ENCODE data around the gene NTM. TPM values are rescaled to one million over a fixed set of nuclear protein-coding genes. Genes with fewer than 3 reads are reported as not detected.

NTM gene
- polyA plus RNA-seq, 1 experiment, result 33.6 TPM

DNA sequence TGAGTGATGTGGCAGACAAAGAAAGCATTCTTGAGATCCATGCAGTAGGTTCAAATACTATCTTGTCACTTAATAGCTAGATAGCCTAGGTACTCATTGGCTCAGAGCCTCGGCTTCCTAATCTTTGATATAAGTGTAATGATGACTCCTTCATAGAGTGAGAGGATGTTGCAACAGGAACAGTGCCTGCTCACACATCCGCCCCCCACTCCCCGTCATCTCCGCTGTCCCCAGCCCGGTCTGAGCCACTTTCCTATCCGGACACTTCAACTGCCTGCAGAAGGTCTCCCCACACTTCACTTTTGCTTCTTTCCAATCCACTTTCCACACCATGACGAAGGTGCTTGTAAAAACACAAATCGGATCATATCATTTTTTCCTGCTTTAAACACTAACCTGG lies 128.8 kb downstream of the NTM start:
- Histone ChIP-seq H3K27me3 (ENCODE audit: control insufficient read depth, insufficient read depth, low read length) (no peaks in the 10 kb centered on the region), H3K36me3 (ENCODE audit: control insufficient read depth, insufficient read depth, low read length) (no peaks in the 10 kb centered on the region), H3K4me3 (ENCODE audit: low read depth, low read length) (no peak overlapping the region)
- ChIA-PET CTCF (no interaction called here), POLR2A (no interaction called here)
- TF ChIP-seq, protein P1, sequence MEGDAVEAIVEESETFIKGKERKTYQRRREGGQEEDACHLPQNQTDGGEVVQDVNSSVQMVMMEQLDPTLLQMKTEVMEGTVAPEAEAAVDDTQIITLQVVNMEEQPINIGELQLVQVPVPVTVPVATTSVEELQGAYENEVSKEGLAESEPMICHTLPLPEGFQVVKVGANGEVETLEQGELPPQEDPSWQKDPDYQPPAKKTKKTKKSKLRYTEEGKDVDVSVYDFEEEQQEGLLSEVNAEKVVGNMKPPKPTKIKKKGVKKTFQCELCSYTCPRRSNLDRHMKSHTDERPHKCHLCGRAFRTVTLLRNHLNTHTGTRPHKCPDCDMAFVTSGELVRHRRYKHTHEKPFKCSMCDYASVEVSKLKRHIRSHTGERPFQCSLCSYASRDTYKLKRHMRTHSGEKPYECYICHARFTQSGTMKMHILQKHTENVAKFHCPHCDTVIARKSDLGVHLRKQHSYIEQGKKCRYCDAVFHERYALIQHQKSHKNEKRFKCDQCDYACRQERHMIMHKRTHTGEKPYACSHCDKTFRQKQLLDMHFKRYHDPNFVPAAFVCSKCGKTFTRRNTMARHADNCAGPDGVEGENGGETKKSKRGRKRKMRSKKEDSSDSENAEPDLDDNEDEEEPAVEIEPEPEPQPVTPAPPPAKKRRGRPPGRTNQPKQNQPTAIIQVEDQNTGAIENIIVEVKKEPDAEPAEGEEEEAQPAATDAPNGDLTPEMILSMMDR (IDR thresholded peaks at IDR 0.05; ENCODE audit: insufficient read depth, low read depth, low read length), result no peak
- no peak for DNase-seq (ENCODE audit: low read depth)

DNA sequence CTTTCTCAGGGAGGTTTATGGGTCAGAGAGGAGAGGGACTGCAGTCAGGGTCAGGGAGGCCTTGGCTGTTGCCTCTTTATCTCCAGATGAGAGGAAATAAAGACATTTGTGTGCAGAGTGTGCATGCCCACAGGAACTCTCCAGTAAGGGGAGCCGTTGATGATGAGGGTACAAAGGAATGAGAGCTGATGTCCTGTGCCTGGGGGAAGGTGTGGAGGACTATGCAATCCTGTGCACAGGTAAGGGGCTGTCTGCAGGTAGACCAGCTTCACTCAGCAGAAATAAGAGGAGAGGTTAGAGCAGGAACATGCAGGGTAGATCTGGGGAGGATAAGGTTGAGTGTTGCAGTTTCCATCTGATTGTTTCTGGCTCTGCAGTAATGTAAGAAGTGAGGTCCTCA lies 132.6 kb downstream of the NTM start:
- TF ChIP-seq, protein P1 (IDR thresholded peaks at IDR 0.05; ENCODE audit: insufficient read depth, low read depth, low read length), result no peak
- POLR2A ChIA-PET, result no interaction called here
- CTCF ChIA-PET, result no interaction called here

DNA sequence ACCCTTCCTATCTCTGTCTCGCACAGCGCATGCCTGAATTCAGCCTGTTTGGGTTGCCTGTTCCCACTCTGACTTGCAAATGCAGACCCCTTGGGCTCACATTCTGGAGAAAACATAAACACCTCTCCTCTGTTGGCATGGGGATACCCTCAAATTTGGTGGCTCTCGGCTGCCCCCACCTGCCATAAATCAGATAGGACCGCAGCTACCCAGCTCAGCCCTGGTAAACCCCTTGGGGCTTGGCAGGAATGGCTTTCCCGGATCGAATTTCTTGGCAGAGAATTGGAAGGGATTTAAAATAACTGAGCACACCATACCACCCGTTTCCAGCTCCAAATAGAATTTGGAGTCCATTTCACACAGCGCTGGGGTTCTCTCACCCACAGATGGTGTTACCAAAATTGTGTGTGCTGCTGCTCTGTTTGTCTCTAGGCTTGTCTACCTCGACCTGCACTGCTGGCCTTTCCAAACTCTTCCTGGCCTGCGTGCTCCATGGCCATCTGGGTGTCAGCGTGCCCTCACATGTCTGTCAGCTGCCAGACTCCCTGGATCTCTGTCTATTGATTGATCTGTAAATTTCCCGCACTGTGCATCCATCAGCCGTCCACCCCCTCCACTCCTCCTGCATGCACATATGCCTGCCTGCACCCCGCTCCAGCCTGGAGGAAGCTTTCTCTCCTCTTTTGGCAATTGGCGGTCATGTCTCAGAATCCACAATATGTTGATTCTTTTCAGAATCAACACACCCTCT lies 134.0 kb downstream of the NTM start:
- Histone ChIP-seq H3K4me3 (ENCODE audit: low read depth, low read length) (no peak overlapping the region), H3K36me3 (ENCODE audit: control insufficient read depth, insufficient read depth, low read length) (no peaks in the 10 kb centered on the region), H3K27me3 (ENCODE audit: control insufficient read depth, insufficient read depth, low read length) (no peaks in the 10 kb centered on the region)
- CTCF ChIA-PET, result interaction anchor here (1.0 kb wide), 1 partner anchor 440 kb away, joined by 3 read pairs; no protein-coding TSS in a partner anchor
- TF ChIP-seq, protein P1 (IDR thresholded peaks at IDR 0.05; ENCODE audit: insufficient read depth, low read depth, low read length), result no peak
- POLR2A ChIA-PET, result no interaction called here
- no peak for DNase-seq (ENCODE audit: low read depth)

More for the DNA sequence above, 132.6 kb downstream of the NTM start:
- Histone ChIP-seq H3K36me3 (ENCODE audit: control insufficient read depth, insufficient read depth, low read length) (no peaks in the 10 kb centered on the region), H3K27me3 (ENCODE audit: control insufficient read depth, insufficient read depth, low read length) (no peaks in the 10 kb centered on the region), H3K4me3 (ENCODE audit: low read depth, low read length) (no peak overlapping the region)
- no peak for DNase-seq (ENCODE audit: low read depth)

DNA sequence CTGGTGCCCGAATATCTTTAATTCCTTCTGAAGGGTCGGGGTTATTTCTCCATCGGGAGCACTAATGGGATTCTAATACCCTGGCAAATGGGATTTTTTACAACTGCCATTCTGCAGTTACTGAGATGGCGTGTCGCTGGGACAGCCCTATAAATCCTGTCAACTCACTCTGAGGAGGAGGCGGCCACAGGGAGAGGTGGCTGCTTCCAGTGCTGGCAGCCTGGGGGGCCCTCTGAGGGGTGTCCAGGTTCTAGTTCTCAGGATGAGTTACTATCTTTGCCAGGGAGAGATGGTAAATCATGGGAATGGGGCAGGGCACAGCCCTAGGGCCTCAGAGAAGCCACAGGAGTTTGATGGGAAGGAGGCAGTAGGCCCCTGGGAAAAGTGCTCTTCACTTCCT lies 135.9 kb downstream of the NTM start:
- H3K36me3 ChIP-seq (ENCODE audit: control insufficient read depth, insufficient read depth, low read length), result no peaks in the 10 kb centered on the region
- H3K27me3 ChIP-seq (ENCODE audit: control insufficient read depth, insufficient read depth, low read length), result no peaks in the 10 kb centered on the region
- ChIA-PET POLR2A (no interaction called here), CTCF (no interaction called here)
- H3K4me3 ChIP-seq (ENCODE audit: low read depth, low read length), result no peak overlapping the region
- no peak for DNase-seq (ENCODE audit: low read depth)
- TF ChIP-seq, protein P1 (IDR thresholded peaks at IDR 0.05; ENCODE audit: insufficient read depth, low read depth, low read length), result no peak

DNA sequence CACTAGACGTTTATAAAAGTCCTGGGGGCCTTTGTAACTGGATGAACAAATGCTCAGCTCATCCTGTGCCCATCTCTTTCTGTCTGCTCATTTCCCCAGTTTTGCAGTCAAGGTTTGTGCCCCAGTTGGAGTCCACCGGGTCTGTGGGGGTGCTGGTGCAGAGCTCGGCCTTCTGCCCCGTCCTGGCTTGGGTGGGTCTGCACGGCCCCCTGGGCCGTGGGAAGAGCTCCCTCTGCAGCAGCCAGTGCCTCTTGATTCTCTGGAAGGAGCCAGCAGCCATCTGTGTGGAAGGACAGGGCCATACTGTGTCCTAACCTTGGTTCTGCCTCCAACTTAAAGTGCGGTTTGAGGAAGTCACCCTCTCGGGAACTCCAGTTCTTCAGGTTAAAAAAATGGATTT lies 140.2 kb downstream of the NTM start:
- TF ChIP-seq, protein P1 (IDR thresholded peaks at IDR 0.05; ENCODE audit: insufficient read depth, low read depth, low read length), result no peak

More for the DNA sequence above, 140.2 kb downstream of the NTM start:
- Histone ChIP-seq H3K36me3 (ENCODE audit: control insufficient read depth, insufficient read depth, low read length) (no peaks in the 10 kb centered on the region), H3K4me3 (ENCODE audit: low read depth, low read length) (no peak overlapping the region), H3K27me3 (ENCODE audit: control insufficient read depth, insufficient read depth, low read length) (no peaks in the 10 kb centered on the region)
- CTCF ChIA-PET, result interaction anchor here (0.6 to 3.1 kb wide), 3 partner anchors 16 to 485 kb away, joined by 3 to 16 read pairs (median 4); no protein-coding TSS in a partner anchor
- POLR2A ChIA-PET, result no interaction called here
- no peak for DNase-seq (ENCODE audit: low read depth)

All from BJ (cell line).